ENCODE results near the gene LSM10. TPM values are rescaled to one million over a fixed set of nuclear protein-coding genes. Genes with fewer than 3 reads are reported as not detected.

The LSM10 gene
- total RNA-seq, 1 experiment from 2014 or later, result 42.2 TPM

DNA sequence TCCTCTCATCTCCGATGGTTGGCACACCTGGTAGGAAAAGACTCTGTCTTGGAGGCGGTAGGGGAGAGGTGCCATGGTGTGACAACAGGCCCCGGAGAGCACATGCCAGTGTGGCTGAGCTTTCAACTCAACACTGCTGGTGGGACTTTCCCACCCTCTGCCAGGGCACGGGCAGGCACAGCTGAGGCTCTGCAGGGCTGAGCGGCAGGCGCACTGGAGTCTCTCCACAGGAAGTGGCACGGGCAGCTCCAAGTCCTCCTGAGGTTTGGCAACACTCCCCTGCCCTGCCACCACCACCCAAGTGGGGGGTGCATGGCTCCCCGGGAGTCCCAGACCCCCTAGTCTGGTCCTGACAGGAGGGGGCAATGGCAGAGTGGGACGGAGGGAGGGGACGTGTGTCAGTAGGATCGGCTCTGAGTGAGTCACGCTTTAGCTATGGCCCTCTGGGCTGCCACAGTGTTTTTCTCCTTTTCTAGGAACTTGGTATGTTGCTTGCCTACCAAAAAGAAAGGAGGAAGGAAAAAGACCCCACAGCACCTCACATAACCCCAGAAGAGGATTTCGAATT is 47.0 kb downstream of the LSM10 start:
- no peak overlapping the region for H2BK20ac ChIP-seq (ENCODE audit: low read depth, low read length, poor library complexity, severe bottlenecking)
- Mint-ChIP-seq H3K36me3 (ENCODE audit: insufficient read depth in 1 of 3, low read depth in 3 of 3) (peaks cover 22 to 53% (median 37%) of the 10 kb centered on the region in 3 experiments; a peak in 6 of 7 replicates), H3K4me1 (peaks cover 7 to 11% of the 10 kb centered on the region in 2 experiments), H3K27ac (peak overlapping the region in 2 of 3 experiments; percentile 27 to 85; a peak in 2 of 7 replicates), H3K27me3 (ENCODE audit: low read depth) (no peaks in the 10 kb centered on the region), H3K9me3 (no peaks in the 10 kb centered on the region), H3K4me3 (no peak overlapping the region)
- no peaks in the 10 kb centered on the region for H3K79me1 ChIP-seq (ENCODE audit: insufficient read depth, low read depth, low read length, poor library complexity, severe bottlenecking)
- H3K18ac ChIP-seq (ENCODE audit: insufficient read length, low read depth, low read length), result no peak overlapping the region
- no peak overlapping the region for H3T11ph ChIP-seq (ENCODE audit: low read length)
- H2AFZ ChIP-seq (ENCODE audit: low read length), result no peak overlapping the region
- H4K91ac ChIP-seq (ENCODE audit: insufficient read length, low read depth, low read length), result no peak overlapping the region
- H3K9ac ChIP-seq (ENCODE audit: extremely low read depth, insufficient read length, low read length), result no peak overlapping the region
- 0 out of 2 replicates have a peak, but pooled peaks cover 2% of the 10 kb centered on the region for H3K4me1 ChIP-seq (ENCODE audit: insufficient read depth, low read length)
- H3K14ac ChIP-seq (ENCODE audit: insufficient read depth, low read length), result no peak overlapping the region
- no peak overlapping the region for H4K5ac ChIP-seq (ENCODE audit: insufficient read length, low read depth, low read length)
- H3K23me2 ChIP-seq (ENCODE audit: insufficient read length, low read depth, low read length, poor library complexity, severe bottlenecking), result no peaks in the 10 kb centered on the region
- H3K79me2 ChIP-seq (ENCODE audit: insufficient read depth, low read length), result no peaks in the 10 kb centered on the region
- no peak overlapping the region for H3K27ac ChIP-seq (ENCODE audit: insufficient read length, low read depth, low read length)
- H3K56ac ChIP-seq (ENCODE audit: insufficient read length, low read depth, low read length), result no peak overlapping the region
- H4K8ac ChIP-seq (replicated peaks; ENCODE audit: insufficient read length, low read depth, low read length), result no peak overlapping the region
- TF ChIP-seq, protein P1, sequence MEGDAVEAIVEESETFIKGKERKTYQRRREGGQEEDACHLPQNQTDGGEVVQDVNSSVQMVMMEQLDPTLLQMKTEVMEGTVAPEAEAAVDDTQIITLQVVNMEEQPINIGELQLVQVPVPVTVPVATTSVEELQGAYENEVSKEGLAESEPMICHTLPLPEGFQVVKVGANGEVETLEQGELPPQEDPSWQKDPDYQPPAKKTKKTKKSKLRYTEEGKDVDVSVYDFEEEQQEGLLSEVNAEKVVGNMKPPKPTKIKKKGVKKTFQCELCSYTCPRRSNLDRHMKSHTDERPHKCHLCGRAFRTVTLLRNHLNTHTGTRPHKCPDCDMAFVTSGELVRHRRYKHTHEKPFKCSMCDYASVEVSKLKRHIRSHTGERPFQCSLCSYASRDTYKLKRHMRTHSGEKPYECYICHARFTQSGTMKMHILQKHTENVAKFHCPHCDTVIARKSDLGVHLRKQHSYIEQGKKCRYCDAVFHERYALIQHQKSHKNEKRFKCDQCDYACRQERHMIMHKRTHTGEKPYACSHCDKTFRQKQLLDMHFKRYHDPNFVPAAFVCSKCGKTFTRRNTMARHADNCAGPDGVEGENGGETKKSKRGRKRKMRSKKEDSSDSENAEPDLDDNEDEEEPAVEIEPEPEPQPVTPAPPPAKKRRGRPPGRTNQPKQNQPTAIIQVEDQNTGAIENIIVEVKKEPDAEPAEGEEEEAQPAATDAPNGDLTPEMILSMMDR (conservative IDR thresholded peaks at IDR 0.05), result no peak
- H2BK5ac ChIP-seq (ENCODE audit: insufficient read length, low read length), result no peak overlapping the region
- no peak overlapping the region for H3K23ac ChIP-seq (ENCODE audit: insufficient read length, low read depth, low read length)
- WGBS (ENCODE audit: extremely low coverage, insufficient read length, low lambda C conversion rate), result no CpG with 5 or more reads among the region's 13 CpGs
- H4K20me1 ChIP-seq (ENCODE audit: control insufficient read depth, insufficient read depth, insufficient read length), result no peaks in the 10 kb centered on the region
- no peak overlapping the region for H2BK15ac ChIP-seq (ENCODE audit: low read depth, low read length)
- H3K9me3 ChIP-seq (ENCODE audit: control insufficient read depth, low read depth, low read length), result no peaks in the 10 kb centered on the region
- no peak for DNase-seq
- no peak overlapping the region for H2BK120ac ChIP-seq (ENCODE audit: low read depth, low read length, poor library complexity, severe bottlenecking)
- H3K4ac ChIP-seq (ENCODE audit: low read depth, low read length), result no peak overlapping the region
- H3K4me2 ChIP-seq (ENCODE audit: insufficient read depth, insufficient read length, low read length), result no peak overlapping the region
- H2BK12ac ChIP-seq (ENCODE audit: insufficient read length, low read depth, low read length), result no peak overlapping the region
- H2AK5ac ChIP-seq (ENCODE audit: insufficient read length, low read length), result no peak overlapping the region
- no peaks in the 10 kb centered on the region for H3K27me3 ChIP-seq (ENCODE audit: insufficient read depth, low read length)
